ENCODE results near the gene PACS2.

PACS2 gene

DNA sequence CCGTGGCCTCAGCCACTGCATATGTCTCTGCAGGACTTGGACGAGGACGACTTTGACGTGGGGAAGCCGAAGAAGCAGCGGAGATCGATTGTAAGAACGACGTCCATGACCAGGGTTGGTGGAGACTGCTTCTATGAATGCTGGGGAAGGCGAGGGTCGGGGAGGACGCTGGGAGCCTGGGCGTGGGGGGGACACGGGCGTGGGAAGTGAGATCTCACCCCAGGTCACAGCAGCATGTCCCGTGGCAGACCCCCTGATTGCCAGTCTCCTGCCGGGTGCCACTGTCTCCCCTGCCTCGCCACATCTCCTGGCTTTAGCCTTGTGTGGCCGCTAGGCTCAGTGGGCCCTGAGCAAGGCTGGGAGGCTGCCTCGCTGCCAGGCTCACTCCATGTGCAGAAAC is 53.9 kb downstream of the PACS2 start:
- DNase-seq (ENCODE audit: low read depth in 2 of 2): no peak

- no peak for DNase-seq (ENCODE audit: low read depth in 2 of 2)
These were observed 54.5 kb downstream of the PACS2 start for GRCh38 chr14:105368910-105369652.

DNA sequence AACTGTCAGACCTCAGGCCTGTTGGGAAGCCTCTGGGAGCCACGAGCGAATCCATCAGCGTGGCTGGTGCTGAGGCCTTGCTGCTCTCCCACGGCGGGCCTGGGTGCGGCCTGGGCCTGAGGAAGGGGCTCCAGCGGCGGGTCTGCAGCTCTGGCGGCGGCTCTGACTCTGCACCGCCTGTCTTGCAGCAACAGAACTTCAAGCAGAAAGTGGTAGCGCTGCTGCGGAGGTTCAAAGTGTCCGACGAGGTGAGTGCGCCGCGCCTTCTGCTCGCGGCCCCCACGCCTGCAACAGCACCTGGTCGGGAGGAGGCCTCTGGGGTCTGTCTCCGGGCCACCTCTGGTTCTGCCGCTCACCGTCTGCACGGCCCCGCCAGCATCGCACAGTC is 55.1 kb downstream of the PACS2 start:
- DNase-seq (ENCODE audit: low read depth in 2 of 2): no peak

DNA sequence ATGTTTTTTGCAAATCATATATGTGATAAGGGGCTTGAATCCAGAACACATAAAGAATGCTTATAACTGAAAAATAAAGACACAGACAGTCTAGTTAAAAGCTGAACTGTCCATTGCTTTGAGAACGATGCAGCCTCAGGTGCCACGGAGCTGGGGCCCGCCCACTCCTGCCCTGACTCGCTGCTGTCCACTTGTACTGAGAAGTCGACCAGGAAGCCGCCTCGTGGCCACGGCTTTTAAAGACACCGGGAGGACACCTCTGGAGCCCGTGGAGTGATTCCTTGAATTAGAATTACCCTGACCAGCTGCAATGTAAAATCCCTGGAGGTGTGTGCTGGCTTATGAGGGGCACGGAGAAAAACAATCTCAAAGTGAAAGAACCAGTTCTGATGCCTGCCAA is 59.8 kb downstream of the PACS2 start:
- DNase-seq (ENCODE audit: low read depth in 2 of 2): no peak

GRCh38 chr14:105375635-105376057 is 61.1 kb downstream of the PACS2 start:
- no peak for DNase-seq (ENCODE audit: low read depth in 2 of 2)

GRCh38 chr14:105376521-105377440 is 62.2 kb downstream of the PACS2 start:
- DNase-seq (ENCODE audit: low read depth in 2 of 2): no peak

GRCh38 chr14:105377555-105378182 is 63.1 kb downstream of the PACS2 start:
- DNase-seq (ENCODE audit: low read depth in 2 of 2): no peak

DNA sequence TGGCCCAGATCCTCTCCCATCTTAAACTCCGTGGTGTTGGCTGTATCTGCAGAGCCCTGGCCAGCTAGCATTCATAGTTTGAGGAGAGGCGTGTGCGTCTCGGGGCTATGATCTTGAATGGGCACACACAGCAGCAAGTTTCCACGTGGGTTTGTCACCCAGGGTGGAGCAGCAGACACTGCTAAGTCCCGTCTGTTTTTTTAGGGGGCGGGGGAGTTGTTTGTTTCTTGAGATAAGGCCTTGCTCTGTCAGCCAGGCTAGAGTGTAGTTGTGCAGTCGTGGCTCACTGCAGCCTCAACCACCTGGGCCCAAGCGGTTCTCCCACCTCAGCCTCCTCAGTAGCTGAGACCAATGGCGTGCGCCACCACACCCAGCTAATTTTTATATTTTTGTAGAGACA is 63.7 kb downstream of the PACS2 start:
- no peak for DNase-seq (ENCODE audit: low read depth in 2 of 2)

DNA sequence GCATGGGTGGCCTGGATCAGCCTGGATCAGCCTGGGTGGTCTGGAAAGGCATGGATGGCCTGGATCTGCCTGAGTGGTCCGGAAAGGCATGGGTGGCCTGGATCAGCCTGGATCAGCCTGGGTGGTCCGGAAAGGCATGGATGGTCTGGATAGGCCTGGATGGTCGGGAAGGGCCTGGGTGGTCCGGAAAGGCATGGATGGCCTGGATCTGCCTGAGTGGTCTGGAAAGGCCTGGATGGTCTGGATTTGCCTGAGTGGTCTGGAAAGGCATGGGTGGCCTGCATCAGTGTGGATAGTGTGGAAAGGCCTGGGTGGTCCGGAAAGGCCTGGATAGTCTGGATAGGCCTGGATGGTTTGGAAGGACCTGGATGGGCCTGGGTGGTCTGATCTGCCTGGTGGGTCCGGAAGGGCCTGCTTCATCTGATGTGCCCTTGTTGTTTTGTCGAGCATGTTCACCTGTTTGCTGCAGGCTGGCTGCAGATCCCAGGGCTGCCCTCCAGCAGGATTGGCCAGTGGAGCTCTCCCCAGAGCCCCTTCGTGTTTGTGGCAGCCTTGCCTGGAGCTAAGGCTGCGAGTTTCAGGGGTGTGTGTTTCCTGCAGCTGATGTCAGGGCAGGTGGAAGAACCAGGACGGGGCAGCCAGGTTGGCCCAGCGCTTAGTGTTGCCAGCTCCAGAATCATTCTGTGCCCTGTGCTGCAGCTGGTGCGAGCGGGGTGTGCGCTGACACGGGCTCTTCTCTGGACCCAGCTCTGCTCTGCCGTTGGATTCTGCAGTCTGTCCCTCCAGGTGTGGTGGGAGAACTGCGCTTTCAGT is 64.5 kb downstream of the PACS2 start:
- DNase-seq (ENCODE audit: low read depth in 2 of 2): no peak

- no peak for DNase-seq (ENCODE audit: low read depth in 2 of 2)
These were observed 65.4 kb downstream of the PACS2 start for GRCh38 chr14:105379946-105380345.

DNA sequence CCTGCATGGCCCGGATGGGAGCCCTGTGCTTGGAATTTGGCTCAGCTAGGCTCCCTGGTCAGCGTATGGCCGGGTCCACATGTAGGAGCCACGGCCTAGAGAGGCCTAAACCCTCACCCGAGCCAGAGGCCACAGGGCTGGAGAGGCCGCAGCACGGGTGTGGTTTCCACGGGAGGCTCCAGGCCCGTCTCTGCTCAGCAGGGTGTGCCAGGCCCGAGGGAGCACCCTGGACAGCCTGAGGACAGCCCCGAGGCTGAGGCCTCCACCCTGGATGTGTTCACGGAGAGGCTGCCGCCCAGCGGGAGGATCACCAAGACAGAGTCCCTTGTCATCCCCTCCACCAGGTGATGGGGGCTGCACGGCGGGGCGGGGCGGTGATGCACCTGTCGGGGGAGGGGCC is 66.2 kb downstream of the PACS2 start:
- no peak for DNase-seq (ENCODE audit: low read depth in 2 of 2)

DNA sequence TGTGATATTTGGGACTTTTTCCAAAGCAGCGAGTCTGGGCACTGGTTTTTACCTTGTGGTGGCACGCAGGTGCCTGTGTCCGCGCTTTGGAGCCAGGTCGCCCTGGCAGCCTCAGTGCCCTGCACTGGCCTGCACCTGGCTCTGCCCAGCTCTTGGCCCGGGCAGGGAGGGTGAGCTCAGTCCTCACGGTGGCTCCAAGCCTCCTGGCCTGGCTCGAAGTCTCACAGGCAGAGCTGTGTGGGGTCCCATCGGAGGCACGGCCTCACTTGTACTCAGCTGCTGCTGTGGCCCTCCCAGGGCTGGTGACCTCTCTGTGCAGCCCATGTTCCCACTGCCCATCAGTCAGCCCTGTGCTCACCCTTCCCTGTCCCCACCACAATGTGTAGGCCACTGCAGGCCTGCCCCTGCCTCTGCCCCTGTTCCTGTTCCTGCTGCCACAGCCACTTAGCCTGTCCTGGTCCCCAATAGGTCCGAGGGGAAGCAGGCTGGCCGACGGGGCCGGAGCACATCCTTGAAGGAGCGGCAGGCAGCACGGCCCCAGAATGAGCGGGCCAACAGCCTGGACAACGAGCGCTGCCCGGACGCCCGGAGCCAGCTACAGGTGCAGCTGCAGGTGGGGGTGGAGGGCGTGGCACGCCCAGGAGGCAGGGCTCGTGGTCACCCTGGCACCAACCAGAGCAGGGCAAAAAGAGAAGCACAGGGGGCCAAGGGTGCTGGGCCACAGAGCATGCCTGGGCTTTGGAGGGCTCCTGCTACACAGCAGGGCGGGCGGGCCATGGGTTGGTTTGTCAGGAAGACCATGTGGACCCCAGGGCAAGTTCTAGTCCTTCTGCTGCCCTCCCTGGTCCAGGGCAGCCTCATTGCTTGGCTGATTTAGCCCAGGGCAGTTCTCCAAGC is 67.1 kb downstream of the PACS2 start:
- no peak for DNase-seq (ENCODE audit: low read depth in 2 of 2)

DNA sequence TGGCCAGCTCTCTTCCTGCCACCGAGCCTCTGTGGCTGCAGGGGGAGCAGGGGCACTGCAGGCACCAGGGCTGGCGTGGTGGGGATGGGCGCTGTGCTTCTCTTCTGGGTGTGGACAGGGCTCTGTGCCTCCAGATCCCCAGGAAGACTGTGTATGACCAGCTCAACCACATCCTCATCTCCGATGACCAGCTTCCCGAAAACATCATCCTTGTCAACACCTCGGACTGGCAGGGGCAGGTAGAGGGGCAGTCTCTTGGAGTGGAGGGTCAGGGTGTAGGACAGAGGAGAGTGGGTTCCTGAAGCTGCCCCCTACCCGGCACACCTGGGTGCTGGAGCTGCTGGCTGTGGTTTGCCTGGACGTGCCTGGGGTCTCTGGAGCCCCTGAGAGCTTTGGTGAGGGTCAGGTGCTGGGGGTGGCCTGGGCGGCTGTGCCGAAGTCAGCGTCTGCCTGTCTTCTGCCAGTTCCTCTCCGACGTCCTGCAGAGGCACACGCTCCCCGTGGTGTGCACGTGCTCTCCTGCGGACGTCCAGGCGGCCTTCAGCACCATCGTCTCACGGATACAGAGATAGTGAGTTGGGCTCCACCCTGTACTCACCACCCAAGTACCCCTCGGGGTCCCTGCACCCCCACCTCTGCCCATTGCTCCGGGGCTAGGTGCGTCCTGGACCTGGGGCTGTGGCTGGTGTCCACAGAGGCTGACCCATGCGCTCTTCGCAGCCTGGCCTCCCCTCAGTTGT is 68.0 kb downstream of the PACS2 start:
- DNase-seq (ENCODE audit: low read depth in 2 of 2): no peak

GRCh38 chr14:105383083-105383730 is 68.7 kb downstream of the PACS2 start:
- DNase-seq (ENCODE audit: low read depth in 2 of 2): no peak

DNA sequence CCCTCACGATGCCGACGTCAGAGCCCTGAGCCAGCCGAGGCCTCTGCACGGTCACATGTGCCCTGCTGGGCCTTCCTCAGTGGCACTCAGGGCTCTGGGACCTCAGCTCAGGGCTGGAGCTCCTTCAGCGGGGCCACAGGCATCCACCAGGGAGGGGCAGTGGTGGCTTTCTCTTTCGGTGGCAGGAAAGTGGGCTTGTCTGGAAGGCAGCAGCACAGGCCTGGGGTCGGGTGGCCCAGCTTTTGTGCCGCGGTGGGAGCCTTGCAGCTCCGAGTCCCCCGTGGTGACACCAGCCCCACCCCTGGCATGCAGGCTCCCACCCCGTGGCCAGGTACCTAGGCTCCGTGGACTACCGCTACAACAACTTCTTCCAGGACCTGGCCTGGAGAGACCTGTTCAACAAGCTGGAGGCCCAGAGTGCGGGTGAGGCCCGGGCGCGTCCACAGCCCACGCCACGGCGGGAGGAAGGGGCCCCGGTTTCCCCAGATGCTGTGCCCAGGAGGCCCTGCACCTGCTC is 69.6 kb downstream of the PACS2 start:
- DNase-seq (ENCODE audit: low read depth in 2 of 2): no peak

DNA sequence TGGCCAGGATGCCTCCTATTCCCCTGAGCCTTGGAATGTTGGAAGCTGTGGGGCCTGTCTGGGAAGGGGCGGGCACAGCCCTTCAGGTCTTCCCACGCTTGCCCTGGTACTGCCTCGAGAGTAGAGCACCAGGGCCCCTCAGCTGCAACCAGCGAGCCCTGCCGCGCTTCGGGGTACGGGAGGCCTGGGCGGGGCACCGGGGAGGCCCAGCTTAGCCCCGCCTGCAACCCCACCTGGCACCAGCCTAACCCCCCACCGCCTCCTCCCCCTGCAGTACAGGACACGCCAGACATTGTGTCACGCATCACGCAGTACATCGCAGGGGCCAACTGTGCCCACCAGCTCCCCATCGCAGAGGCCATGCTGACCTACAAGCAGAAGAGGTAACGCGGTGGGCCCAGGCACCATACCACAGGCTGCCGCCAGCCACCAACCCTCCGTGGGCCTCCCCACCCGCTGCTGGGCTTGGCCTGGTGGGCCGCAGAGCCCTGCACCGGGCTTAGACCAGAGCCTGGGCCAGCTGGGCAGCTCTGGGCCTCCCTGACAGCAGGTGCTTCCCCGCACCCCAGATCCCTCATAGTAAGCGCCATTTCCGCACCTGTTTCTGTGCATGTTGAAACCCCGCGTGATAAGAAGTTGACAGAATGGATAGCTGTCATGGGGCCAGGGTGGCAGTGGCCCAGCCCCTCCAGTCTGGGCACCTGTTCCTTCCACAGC is 70.2 kb downstream of the PACS2 start:
- no peak for DNase-seq (ENCODE audit: low read depth in 2 of 2)

GRCh38 chr14:105385322-105385637 is 70.7 kb downstream of the PACS2 start:
- no peak for DNase-seq (ENCODE audit: low read depth in 2 of 2)

GRCh38 chr14:105385698-105386365 is 71.3 kb downstream of the PACS2 start:
- DNase-seq (ENCODE audit: low read depth in 2 of 2): no peak

Measured in stimulated activated CD4-positive, alpha-beta T cell treated with anti-CD3 and anti-CD28 coated beads, Interleukin-1b, Interleukin-23, amount 100 ng/mL, for 1 hour (primary cell).